Anterior cingulate cortex (tissue), 58 donors: ENCODE data around the gene EFNB2.
A peak's percentile ranks its signal among the peaks of the same experiment; 100 is the strongest.

Experiments
- DNase-seq, 58 donors: peaks; one replicate each; lab custom pipeline; 2025; lab: John Stamatoyannopoulos, UW

EFNB2 gene

DNA sequence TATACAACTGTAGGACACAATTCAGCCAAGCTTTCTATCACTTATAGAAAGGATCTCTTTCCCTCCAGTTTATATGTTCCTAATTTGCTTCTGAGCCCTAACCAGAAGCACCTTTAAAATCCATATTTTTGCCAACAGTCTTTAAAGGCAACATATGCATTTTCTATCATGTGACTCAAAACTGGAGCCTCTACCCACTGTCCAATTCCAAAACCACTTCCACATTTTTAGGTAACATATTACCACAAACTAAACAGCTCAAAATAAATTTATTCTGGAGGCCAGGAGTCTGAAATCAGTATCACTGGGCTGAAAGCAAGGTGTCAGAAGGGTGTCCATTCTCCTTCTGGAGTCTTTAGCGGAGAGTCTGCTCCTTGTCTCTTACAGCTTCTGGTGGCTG lies 15.9 kb upstream of the EFNB2 start:
- no peak for DNase-seq

GRCh38 chr13:106550570-106551135 lies 15.2 kb upstream of the EFNB2 start:
- DNase-seq: no peak

GRCh38 chr13:106548064-106548696 lies 12.7 kb upstream of the EFNB2 start:
- DNase-seq: no peak

DNA sequence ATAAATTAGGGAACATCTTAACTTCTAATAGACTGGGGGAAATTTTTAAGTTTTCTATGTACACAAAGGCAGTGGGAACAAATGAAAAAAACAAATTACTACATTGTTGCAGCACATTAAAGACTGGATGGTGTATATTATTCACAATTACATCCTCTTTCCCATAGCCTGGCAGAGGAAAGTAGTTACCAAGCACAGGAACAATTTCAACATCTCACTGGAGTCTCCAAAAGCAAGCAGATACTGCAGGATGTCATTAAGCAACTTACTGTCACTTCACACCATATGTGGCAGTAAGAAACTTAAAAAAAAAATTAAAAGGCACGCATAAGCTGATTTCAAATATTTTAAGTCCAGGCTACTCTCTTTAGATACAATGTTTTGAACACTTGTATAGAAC lies 6.4 kb upstream of the EFNB2 start:
- DNase-seq: no peak

DNA sequence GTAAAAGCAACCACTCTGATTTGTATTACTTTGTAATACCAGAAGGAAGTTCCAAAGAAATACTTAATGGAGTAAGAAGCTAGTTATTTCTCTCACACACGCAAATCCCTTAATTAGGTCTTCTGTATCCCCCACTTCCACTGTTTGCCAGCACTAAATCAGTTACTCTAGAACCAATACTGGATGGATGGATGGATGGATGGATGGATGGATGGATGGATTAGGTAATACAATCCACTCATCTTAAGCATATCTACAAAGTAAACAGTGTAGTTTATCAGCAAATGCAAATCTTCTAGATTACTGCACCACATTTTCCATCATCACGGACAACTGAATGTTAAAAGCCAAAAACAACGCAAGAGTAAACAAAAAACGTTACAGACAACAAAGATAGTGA lies 5.2 kb upstream of the EFNB2 start:
- DNase-seq: no peak

GRCh38 chr13:106537521-106537920 lies 2.1 kb upstream of the EFNB2 start:
- no peak for DNase-seq

DNA sequence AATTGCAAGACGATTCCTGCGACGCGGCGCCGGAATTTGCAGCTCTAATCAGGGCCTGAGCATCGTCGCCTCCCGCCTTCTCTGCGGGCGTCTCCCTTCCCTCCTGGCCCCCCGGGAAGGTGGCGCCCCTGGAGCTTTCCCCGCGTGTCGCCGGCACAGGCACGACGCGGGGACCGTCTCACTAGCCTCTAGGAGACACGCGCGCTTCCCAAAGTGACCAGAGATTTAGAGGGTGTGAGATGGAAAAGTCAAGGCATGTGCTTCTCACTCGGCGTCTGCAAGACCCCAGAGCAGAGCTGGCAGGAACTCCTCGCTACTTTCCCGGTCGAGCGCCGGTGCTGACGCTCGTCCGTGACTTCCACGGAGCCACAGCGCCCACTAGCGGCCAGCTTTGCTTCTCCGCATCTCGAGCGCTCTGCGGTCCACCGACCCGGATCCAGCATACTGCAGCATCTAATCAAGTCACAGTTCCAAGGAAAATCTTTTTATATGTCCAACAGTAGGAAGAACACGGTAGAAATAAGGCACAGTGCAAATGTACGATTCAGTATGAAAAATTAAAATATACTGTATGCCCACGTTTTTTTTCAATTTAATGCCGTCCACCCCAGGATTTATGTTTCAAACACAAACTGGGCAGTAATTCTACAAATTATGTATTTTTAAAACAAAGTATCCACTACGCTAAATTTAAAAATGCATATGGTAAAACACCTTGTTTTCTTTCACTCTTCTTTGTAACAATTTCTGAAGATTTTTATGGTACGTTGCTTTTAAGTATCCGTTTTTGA lies 977 bp upstream of the EFNB2 start:
- peak in 57 of 58 donors; percentile 31 to 98 (median 82) for DNase-seq

- DNase-seq: peak in 5 of 58 donors; percentile 21 to 64 (median 43)
Measured at GRCh38 chr13:106534639-106535551, 567 bp downstream of the EFNB2 start.

- DNase-seq: peak in 33 of 58 donors; percentile 5 to 75 (median 40)
Measured at GRCh38 chr13:106533943-106534638, 1.4 kb downstream of the EFNB2 start.

GRCh38 chr13:106533101-106533942 lies 2.1 kb downstream of the EFNB2 start:
- peak in 56 of 58 donors; percentile 17 to 87 (median 73) for DNase-seq

- peak in 15 of 58 donors; percentile 8 to 46 (median 24) for DNase-seq
Measured at GRCh38 chr13:106532111-106532929, 3.1 kb downstream of the EFNB2 start.

- peak in 1 of 58 donors; percentile 37 for DNase-seq
Measured at GRCh38 chr13:106530980-106531481, 4.4 kb downstream of the EFNB2 start.

DNA sequence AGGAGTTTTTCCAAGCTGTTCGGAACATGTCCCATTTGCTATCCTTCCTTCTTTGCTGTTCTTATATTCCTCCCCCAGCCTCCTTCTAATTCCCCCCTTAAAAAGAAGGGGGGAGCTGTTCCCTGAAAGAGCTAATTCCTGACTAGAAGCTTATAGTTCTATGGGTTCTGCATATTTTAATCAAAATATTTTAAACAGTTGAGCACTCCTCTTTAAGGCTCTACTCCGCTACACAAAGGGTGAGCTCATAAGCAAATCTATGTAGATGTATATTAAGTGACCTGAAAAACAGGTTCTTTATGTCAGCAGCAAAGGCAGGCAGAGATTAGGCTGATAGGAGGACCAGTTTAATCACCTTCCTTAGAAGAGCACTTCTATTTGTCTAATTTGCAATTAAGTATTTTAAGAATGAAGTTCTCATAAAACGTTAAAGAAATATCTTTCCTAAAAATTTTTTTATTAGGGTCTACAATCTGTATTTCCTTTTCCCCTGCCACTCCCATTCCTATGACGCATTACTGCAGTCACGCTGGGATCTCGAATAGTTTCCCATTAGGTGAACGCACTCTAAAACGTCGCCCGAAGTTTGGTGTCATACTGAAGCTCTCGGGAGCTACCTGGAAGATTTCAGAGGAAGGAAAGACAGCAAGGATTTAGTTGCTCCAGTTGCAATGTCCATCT lies 5.2 kb downstream of the EFNB2 start:
- peak in 1 of 58 donors; percentile 20 for DNase-seq

- no peak for DNase-seq
Measured at GRCh38 chr13:106529415-106530170, 5.9 kb downstream of the EFNB2 start.

GRCh38 chr13:106528718-106529414 lies 6.6 kb downstream of the EFNB2 start:
- no peak for DNase-seq

DNA sequence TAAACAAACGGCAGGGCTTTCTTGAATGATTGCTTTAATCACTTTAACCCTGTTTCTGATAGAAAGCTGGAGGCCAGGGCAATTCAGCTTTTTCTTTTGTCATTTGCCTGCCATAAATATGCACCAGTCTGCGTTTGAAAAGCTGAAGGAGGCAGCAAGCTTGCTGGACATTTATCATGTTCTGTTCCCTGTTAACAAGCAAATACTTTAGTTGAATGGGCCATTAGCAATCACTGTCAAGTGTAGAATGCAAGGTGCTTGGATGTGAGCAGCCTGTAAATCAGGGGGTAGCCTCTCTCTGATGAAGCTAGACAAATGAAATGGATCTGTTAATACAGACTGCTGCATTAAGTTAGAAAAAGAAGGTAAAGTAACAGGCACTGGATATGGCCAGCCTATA lies 7.6 kb downstream of the EFNB2 start:
- no peak for DNase-seq
